ENCODE results near the gene ATE1.
"Not testable (repeated sequence)": the region's sequence is repeated elsewhere in the genome, so short reads cannot be mapped to it uniquely, and the experiment has no call there.

ATE1 gene

DNA sequence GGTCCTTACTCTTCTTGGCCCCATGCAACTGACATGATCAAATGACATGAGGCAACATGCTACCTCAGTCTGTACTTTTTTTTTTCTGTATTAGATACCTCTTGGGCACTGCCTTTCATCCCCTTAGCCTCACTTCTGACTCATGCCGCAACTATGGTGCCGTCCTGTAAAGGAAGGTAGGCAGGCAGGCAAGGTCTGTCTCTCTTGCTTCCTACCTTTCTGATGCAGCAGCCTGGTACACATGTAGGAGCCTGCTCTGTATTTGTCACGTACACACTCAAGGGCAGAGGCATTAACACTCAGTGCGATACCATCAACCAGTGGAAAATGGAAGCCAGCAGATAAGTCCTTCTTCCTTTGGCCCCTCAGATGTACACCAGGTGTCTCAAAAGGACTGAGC, 146.7 kb downstream of the ATE1 start:
- DNase-seq: no peak

DNA sequence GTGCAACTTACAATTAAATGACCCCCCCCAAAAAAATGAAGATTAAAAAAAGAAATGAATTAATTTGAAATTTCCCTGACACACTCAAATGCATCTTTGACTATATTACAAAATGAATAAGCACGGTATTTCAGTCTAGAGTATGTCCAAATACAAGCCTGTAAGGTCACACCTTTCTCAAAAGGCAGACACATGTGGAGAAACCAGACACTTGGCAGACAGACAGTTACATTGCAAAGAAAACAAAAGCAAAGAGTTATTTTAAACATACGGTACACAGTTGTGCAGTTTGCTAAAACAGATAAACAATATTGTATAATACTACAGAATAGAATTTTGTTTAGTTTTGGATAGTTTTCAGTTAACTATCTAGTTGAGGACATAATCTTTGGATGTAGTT, 153.0 kb downstream of the ATE1 start:
- no peak for DNase-seq

- DNase-seq: no peak
Observed at GRCh38 chr10:121774404-121774803, 153.4 kb downstream of the ATE1 start.

DNA sequence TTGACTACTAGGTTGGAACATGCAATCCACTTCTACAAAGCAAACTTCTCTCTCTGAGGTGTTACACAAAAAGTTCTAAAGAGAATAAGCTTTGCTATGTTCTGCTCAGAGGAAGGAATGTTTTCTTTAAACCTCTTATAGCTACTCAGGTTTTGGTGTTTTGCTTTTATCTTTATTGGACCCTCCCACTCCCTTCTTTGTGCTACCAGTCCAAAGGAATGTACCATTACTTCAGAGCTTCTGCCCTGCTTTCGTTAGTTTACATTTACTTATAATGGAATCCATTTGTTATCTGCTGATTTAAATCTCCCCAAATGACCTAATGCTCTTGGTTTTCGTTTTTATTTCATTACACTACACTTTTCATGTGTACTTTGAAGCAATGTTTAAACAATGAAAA, 154.9 kb downstream of the ATE1 start:
- DNase-seq: no peak

DNA sequence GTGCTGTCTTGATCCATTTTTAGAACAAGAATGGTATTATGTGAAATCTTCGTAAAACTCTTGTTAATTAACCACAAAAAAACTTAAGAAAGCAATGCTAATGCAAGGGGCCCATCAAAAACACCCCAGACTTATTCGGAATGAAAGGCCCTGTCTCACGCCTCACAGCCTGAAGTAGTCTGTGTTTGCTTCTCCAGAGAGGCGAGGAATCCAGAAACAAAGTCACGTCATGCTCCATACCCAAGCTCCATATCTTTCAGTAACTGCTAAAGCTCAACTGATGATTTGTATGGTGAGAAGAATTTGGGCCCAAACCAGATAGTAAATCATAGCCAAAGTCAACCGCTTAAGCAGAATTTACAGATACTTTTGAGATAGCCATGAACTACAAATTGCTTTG, 155.4 kb downstream of the ATE1 start:
- DNase-seq: no peak

DNA sequence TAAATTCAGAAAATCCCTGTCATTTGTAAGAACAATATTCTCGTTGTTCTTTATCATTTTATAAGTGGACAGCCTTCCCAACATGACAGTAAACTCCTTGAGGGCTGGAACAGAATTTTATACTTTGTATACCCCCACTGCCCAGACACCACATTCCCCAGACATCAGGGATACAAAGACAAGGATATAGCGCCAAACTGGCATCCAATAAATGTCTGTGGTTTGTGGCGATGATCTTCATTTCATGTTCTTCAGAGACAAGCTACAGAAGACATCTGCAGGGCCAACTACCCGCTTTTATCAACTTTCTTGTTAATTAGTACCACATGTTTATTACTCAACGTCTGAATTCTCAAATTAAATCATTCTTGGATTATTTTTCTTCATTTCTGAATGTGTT, 155.9 kb downstream of the ATE1 start:
- no peak for DNase-seq

DNA sequence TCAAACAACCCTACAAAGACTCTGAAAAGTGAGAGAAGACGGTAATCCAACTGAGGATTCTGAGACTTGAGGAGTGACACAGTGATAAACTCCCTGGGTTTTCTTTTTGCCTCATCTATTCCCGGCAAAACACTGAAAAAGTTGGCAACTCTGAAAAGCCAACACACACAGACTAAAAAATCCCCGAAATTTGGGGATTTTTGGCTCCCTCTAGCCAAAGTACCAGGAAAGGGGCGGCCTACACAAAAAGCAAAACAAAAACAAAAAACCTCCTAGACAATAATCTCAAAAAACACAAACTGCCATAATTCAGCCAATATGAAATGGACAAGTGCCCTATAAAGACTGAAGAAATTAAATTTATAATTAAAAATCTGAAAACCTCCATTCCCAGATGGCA, 161.4 kb downstream of the ATE1 start:
- DNase-seq: no peak

GRCh38 chr10:121765204-121765603, 162.6 kb downstream of the ATE1 start:
- DNase-seq: no peak

DNA sequence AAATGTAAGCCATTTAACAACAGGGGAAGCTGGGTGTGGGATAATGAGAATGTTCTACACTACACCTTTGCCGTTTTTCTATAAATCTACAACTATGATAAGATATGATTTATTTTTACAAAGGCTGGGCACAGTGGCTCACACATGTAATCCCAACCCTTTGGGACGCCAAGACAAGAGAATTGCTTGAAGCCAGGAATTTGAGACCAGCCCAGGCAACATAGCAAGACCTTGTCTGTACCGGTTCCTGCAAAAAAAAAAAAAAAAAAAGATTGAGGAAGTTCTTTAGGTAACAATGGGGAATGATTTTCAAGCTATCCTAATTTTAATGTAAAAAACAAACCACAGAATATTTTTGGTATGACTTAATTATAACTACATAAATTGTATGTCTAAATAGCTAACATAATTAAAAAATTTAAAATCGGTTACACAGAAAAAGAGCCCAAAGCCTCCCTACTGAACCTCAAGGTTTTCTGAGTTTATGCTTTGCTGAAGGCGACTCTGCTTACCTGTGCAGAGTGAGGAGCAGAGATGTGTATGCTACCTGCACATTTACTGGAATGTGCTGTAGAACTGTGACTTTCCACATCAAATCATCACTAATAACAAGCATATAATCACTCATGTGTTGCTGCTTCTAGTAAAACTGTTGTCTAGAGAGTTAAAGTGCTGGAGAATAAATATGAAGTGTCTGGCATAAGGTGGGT, 163.4 kb downstream of the ATE1 start:
- DNase-seq: no peak

DNA sequence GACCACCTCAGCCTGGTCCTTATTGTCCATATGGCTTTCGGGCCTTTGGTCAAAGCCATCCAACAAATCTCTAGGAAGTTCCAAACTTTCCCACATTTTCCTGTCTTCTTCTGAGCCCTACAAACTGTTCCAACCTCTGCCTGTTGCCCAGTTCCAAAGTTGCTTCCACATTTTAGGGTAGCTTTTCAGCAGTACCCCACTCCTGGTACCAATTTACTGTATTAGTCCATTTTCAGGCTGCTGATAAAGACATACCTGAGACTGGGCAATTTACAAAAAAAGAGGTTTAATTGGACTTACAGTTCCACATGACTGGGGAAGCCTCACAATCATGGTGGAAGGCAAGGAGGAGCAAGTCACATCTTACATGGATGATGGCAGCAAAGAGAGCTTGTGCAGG, 170.6 kb downstream of the ATE1 start:
- not testable (repeated sequence) for DNase-seq

GRCh38 chr10:121755496-121755895, 172.3 kb downstream of the ATE1 start:
- DNase-seq: not testable (repeated sequence)

- peak; percentile 68 for DNase-seq
Observed at GRCh38 chr10:121754666-121755065, 173.2 kb downstream of the ATE1 start.

GRCh38 chr10:121753726-121754476, 173.9 kb downstream of the ATE1 start:
- DNase-seq: peak; percentile 90

GRCh38 chr10:121751191-121751760, 176.6 kb downstream of the ATE1 start:
- no peak for DNase-seq

DNA sequence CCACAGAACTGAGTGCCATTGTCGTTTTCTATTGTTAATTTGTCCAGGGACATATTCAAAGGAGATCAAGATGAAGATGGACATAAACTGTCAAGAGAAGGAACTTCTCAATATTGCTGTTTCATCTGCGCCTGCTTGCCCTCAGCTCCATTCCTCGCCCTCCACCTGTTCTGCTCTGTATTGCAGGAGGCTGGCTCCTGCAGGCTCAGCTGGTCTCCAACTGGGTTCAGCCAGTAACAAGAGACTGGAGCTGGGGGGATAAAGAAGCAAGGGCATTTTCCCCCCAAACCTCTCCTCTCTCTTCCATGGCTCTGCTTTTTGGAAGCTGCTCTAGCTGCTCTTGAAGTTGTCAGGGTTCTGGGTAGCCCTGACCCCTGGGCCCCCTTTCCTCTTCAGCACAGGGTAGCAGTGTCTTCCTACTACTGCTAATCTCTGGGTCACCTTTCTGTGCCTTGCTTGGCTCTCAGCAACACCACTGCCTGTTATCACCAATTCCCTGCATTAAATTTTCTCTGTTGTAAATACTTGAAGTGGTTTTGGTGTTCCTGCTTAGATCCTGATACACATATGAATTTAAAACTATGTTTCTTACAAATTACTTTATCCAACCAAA, 180.6 kb downstream of the ATE1 start:
- DNase-seq: no peak

DNA sequence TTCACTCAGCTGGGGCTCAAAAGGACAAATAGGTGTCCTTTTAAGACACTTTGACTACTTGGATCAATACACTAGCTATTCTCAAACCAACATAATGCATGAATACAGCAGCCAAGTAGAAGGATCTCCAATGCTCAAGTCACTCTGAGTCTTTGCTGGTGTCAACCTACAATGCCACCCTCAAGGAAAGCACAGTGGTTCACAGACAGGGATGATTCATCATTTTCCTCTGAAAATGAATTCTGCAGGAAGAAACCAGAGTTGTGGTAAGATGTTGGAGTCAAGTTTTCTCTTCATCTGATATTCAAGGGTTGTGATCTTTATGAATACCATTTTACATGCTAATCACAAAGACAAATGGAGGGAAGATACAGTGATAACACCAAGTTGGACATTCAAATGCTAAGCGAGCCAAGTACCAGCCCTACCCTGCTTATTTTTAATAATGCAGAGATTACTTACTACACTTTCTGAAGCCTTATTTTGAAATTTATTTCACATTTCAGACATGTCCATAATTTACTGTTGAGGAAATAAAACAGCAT, 186.5 kb downstream of the ATE1 start:
- DNase-seq: no peak

GRCh38 chr10:121740069-121740468, 187.8 kb downstream of the ATE1 start:
- DNase-seq: no peak

- DNase-seq: no peak
Observed at GRCh38 chr10:121739114-121739513, 188.7 kb downstream of the ATE1 start.

DNA sequence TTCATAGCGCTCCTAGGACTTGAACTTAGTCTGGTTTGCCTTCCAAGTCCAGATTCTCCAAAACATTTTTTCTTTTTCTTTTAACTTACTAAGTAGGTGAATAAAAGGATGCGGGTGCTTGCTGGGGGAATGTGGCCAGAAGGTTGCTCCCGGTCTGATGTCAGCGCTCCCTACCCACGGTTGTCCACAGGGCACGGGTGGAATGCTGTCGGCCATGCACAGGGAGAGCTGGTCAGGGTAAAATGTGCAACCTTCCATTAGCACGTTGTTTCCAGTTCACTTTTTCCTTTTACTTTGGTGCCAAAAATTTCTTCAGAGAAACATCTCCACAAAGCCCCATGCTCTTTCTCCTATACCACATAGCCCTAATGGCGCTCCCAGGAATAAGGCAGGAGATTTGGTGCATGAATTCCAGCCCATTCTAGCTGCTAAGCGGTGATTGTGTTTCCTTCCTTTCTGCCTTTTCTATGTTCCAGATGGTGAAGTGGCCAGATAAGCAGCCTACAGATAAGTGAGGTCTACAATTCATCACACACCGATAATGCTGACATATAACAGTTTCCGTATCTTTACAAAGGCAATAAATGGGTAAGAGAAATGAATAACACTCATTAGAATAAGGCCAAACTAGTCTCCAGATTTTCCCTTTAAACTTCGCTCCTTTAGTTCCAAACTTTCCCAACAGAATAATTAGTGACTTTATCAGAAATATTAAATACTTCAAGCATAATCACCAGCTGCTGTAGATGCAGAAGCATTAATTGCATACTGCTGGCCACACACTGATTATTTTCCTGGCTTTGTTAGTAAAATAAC, 191.3 kb downstream of the ATE1 start:
- no peak for DNase-seq

GRCh38 chr10:121735263-121735662, 192.6 kb downstream of the ATE1 start:
- DNase-seq: no peak

- DNase-seq: peak; percentile 42
Observed at GRCh38 chr10:121734589-121735045, 193.2 kb downstream of the ATE1 start.

DNA sequence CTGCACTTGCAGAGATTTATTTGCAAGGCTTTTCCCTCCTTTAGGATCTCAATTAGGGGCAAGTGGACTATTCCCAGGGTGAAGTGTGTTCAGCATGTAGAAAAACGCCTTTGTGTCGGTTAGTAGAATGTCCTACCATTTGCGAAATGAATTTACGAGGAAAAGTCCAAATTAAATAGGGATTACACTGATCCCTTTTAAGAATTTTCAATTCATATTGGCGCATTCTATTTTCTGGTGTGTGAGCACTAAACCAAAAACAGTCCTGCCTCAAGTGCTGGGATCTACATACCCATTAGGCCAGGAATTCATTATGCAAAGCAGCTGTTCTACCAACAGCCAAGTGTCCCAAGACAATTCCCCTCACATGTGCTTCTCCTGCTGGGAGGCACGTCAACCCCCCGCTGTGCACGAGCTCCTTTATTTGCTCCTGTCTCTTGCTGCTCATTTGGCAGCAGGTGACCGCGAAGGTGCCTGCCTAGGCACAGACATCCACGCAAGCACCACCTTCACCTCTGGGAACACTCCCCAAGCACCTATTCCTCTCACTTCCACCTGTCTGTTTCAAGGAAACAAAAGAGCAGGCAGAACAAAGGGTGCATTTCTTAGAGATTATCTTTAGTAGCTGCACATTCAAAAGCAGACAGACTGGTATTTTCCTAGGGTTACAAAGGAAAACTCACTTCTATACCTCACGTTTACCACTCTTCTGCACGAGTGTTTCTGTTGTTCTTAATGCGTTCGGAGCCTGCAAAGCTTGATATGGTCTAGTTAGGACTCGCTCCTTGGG, 195.0 kb downstream of the ATE1 start:
- DNase-seq: no peak
